ENCODE measurements around the gene COL6A1. TPM values are rescaled to one million over a fixed set of nuclear protein-coding genes. Genes with fewer than 3 reads are reported as not detected.

The COL6A1 gene
- total RNA-seq, 6 experiments from 2014 or later: 350 to 415 (median 382) TPM

DNA sequence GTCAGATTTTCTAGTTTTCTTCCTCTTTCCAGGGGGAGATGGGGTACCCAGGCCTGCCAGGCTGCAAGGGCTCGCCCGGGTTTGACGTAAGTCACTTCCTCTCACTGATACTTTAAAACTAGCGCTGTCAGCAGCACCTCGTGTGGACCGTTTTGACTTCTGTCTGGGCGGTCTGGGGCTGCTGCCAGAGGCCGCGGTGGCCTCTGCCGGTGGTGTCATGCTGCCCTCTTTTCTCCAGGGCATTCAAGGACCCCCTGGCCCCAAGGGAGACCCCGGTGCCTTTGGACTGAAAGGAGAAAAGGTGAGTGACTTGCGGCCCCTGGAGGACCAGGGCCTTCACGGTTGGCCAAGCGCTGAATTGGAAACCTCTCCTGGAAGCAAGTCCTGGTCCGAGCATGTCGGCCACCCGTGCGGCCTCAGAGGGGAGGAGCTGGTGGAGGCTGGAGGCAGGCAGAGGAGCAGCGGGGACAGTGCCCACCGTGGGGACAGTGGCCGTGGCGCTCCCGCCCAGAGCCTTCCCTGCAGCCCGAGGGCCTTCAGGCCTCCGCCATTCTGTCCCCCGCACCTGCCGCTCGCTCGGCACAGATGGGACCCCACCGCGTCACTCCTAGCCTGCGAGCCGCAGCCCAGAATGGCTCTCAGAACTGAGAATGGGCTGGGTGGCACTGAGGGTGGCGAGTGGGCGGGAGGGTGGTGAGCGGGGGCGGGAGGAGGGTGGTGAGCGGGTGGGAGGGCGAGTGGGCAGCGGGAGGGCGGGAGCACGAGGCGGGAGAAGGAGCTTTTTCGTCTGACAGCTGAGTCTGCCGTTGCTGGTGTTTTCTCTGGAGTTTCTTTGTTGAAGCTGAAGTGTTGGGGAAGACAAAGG, 9.4 kb downstream of the COL6A1 start:
- DNase-seq: no peak
- H3K27ac Mint-ChIP-seq: no peak overlapping the region
- H3K27me3 Mint-ChIP-seq (ENCODE audit: insufficient read depth): no peaks in the 10 kb centered on the region; the same call in 1 of the 2 replicates
- H3K4me3 Mint-ChIP-seq: no peak overlapping the region
- no peaks in the 10 kb centered on the region for H3K9me3 Mint-ChIP-seq
- no peaks in the 10 kb centered on the region; the same call in 1 of the 2 replicates for H3K4me1 Mint-ChIP-seq (ENCODE audit: low read depth)
- TF ChIP-seq, protein P1, sequence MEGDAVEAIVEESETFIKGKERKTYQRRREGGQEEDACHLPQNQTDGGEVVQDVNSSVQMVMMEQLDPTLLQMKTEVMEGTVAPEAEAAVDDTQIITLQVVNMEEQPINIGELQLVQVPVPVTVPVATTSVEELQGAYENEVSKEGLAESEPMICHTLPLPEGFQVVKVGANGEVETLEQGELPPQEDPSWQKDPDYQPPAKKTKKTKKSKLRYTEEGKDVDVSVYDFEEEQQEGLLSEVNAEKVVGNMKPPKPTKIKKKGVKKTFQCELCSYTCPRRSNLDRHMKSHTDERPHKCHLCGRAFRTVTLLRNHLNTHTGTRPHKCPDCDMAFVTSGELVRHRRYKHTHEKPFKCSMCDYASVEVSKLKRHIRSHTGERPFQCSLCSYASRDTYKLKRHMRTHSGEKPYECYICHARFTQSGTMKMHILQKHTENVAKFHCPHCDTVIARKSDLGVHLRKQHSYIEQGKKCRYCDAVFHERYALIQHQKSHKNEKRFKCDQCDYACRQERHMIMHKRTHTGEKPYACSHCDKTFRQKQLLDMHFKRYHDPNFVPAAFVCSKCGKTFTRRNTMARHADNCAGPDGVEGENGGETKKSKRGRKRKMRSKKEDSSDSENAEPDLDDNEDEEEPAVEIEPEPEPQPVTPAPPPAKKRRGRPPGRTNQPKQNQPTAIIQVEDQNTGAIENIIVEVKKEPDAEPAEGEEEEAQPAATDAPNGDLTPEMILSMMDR (IDR thresholded peaks at IDR 0.05): no peak
- H3K36me3 Mint-ChIP-seq (ENCODE audit: low read depth): no peaks in the 10 kb centered on the region; the same call in 1 of the 2 replicates

DNA sequence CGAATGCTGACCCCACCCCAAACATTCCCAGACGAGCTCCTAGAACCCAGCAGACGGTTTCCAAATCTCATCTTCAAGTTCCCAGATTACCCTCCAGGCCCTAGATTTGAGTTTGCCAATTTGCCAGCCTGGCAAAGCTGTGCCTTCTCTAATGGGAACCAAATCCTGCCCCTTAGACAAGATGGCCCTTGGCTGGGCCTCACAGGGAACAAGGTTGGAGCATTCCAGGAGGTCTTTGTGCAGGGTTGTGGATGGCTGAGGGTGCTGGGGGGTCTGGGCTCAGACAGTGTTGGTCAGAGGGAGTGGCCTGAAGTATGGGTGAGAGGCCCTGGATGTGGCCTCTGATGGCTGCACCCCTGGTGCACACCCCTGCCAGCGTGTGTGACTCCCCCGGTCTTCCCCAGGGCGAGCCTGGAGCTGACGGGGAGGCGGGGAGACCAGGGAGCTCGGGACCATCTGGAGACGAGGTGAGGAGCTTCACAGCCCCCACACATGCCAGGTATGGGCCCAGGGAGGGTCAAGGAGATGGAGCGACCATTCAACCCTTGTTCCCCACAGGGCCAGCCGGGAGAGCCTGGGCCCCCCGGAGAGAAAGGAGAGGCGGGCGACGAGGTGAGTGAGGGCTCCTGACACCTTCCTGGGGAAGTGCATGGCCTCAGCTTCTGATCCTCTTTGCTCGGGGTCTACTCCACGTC, 10.2 kb downstream of the COL6A1 start:
- TF ChIP-seq, protein P1 (IDR thresholded peaks at IDR 0.05): no peak
- no peak for DNase-seq
- H3K4me3 Mint-ChIP-seq: no peak overlapping the region
- no peaks in the 10 kb centered on the region; the same call in 1 of the 2 replicates for H3K36me3 Mint-ChIP-seq (ENCODE audit: low read depth)
- H3K9me3 Mint-ChIP-seq: no peaks in the 10 kb centered on the region
- no peak overlapping the region for H3K27ac Mint-ChIP-seq
- no peaks in the 10 kb centered on the region; the same call in 1 of the 2 replicates for H3K27me3 Mint-ChIP-seq (ENCODE audit: insufficient read depth)
- H3K4me1 Mint-ChIP-seq (ENCODE audit: low read depth): no peaks in the 10 kb centered on the region; the same call in 1 of the 2 replicates

DNA sequence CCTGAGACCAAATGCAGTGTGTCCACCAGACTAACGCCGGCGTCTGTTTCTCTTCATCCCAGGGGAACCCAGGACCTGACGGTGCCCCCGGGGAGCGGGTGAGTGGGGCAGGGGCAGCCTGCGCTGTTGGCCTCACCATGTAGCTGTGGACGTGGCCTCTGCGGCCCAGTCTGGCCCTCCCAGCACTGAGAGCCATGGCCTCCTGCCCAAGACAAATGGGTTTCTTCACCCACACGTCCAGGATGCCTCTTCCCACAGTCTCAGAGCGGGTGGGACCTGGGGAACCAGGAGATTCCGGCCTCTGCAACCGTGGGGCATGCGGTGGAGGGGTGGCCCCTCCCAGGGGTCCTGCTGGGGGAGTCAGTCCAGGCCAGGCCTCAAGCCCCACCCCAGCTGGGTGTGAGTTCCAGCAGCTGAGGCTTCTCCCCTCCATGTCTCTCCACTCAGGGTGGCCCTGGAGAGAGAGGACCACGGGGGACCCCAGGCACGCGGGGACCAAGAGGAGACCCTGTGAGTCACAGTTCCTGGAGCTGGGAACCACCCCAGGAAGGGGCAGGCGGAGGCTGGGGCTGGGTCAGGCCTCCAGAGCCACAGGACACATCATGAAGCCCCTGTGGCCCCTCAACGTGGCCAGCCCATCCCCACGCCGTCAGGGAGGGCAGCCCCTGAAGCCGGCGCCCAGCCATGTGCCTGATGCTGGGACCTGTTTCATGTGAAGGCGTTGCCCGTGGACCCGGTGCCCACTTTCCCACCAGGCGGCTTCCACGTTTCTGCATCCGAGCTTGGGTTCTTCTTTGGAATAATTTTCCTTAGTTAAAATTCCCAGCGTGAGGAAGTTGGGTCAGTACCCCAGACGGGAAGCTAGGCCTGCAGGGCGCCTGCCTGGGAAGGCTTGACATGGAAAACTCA, 11.0 kb downstream of the COL6A1 start:
- Mint-ChIP-seq H3K4me1 (ENCODE audit: low read depth) (no peaks in the 10 kb centered on the region; the same call in 1 of the 2 replicates), H3K36me3 (ENCODE audit: low read depth) (no peaks in the 10 kb centered on the region; the same call in 1 of the 2 replicates), H3K27me3 (ENCODE audit: insufficient read depth) (no peaks in the 10 kb centered on the region; the same call in 1 of the 2 replicates), H3K9me3 (no peaks in the 10 kb centered on the region), H3K27ac (no peak overlapping the region), H3K4me3 (no peak overlapping the region)
- no peak for DNase-seq
- TF ChIP-seq, protein P1 (IDR thresholded peaks at IDR 0.05): no peak

DNA sequence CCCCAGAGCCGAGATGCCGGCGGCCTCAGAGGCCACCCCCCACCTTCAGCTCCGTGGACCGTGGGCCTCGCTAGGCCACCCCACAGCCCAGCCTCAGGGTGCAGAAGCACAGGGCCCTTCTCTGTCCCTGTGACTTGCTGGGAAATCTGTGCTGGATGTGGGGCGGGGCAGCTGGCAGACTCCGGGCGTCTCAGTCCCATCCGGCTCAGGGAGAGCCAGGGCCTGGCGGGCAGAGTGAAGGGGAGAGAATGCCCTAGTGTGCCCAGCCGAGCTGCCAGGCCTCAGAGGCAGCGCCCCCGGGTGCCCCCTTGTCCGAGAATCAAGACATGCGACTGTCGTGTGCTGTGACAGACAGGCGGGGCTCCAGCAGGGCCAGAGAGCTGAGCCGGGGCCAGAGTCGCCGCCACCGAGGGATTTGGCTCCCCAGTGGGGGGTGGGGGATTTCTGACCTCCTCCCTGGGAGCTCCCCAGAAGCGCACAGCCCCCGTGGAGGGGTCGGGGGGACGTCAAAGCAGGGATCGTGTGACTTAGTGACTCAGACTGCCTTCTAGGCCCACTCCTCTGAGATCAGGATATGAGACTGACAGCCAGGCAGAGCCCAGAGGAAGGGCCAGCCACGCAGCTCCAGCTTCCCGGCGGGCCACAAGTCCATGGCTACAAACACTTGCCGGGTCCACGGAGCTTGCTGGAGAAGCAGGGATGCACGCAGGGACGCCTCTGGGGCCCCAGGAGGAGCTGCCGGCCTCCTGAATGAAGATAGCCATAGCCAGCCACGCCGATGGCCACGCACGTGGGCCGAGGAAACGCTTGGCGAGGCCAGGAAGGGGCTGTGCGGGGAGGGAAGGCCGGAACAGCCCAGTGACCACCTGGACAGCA, 11.9 kb downstream of the COL6A1 start:
- no peak overlapping the region for H3K27ac Mint-ChIP-seq
- TF ChIP-seq, protein P1 (IDR thresholded peaks at IDR 0.05): no peak

More for the DNA sequence above, 11.9 kb downstream of the COL6A1 start:
- no peak for DNase-seq
- H3K4me3 Mint-ChIP-seq: no peak overlapping the region
- H3K27me3 Mint-ChIP-seq (ENCODE audit: insufficient read depth): no peaks in the 10 kb centered on the region; the same call in 1 of the 2 replicates
- no peaks in the 10 kb centered on the region for H3K9me3 Mint-ChIP-seq
- H3K4me1 Mint-ChIP-seq (ENCODE audit: low read depth): no peaks in the 10 kb centered on the region; the same call in 1 of the 2 replicates
- H3K36me3 Mint-ChIP-seq (ENCODE audit: low read depth): no peaks in the 10 kb centered on the region; the same call in 1 of the 2 replicates

Measured in HFFc6 (cell line).